ENCODE results near the gene STPG3. TPM values are rescaled to one million over a fixed set of nuclear protein-coding genes. Genes with fewer than 3 reads are reported as not detected.

The STPG3 gene
- total and polyA plus RNA-seq, 2 of the 8 experiments (the other 6 are each of a cell fraction or from before 2014, with no cell fraction given): not detected

DNA sequence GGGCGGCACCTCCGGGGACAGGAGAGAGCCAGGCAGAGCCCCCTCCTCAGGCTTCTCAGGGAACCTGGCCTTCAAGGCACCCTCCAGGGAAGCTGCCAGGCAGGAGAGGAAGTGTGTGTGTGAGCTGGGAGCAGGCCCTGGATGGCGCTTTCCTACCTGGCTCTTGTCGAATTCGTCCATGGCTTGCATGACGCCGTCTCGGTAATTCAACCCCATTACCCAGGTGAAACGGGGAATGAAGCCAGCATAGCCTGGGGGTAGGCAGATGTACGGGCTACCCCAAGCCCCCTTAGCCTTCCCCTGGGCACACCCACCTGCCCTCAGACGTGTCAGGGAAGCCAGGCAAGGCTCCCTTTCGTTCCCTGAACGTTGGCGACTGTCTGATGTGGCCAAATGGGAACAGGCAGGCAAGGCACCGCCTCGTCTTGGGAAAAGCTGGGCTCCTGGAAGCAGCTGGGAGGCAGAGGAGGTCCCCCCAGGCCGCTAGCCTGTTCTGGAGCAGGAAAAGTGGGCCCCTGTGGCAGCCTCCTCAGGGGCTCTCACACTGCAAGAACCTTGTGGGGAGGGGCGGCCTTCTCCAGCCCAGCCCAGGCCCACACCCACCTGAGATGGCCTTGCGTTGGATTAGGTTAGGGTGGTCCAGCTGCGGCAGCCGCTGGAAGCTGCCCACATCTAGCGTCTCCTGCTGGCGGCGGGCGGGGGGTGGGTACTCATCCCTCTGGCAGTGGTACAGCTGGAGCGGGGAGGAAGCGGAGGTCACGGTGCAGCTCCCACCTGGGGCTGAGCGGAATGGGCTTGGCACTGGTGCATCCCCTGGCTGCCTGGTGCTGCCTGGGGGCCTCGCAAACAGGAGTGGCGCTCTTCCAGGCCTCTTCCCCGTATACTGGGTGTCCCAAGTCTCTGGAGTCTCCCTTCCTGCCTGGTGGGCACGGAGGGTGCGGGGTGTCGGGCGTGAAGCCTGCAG is 6.3 kb upstream of the STPG3 start:
- 74% methylated on average over 32 of the region's 36 CpGs; no CpG with 5 or more reads in 1 of the 2 experiments for WGBS, 2 experiments (ENCODE audit: extremely low coverage in 1 of 2, insufficient coverage in 1 of 2, insufficient read length in 1 of 2, insufficient replicate concordance in 2 of 2, low coverage in 1 of 2, low lambda C conversion rate in 2 of 2, missing lambda C conversion rate in 1 of 2)
- H3K4me3 ChIP-seq (ENCODE audit: extremely low read depth in 1 of 4, insufficient read depth in 2 of 4, low read depth in 3 of 4, low read length in 4 of 4): no peak overlapping the region
- no peak overlapping the region for H2BK120ac ChIP-seq (replicated peaks; ENCODE audit: low read depth, low read length)
- H3K27me3 ChIP-seq (replicated peaks in 1 of 4; ENCODE audit: control insufficient read depth in 3 of 4, extremely low read depth in 1 of 4, insufficient read depth in 3 of 4, low read length in 3 of 4): no peaks in the 10 kb centered on the region; a peak in 2 of 7 replicates
- H3K9me3 ChIP-seq (ENCODE audit: insufficient read depth in 2 of 2, low read depth in 1 of 2, low read length in 1 of 2): no peaks in the 10 kb centered on the region
- H4K5ac ChIP-seq (ENCODE audit: insufficient read length, low read depth, low read length): no peak overlapping the region
- H3K23me2 ChIP-seq (ENCODE audit: low read depth, low read length): peaks cover 5% of the 10 kb centered on the region; the same call in 1 of the 2 replicates
- FAIRE-seq (no peak), DNase-seq (ENCODE audit: low read depth in 1 of 2, low spot score in 2 of 2) (no peak)
- H3K4ac ChIP-seq (replicated peaks; ENCODE audit: insufficient read length, low read depth, low read length): no peak overlapping the region
- H2BK20ac ChIP-seq (ENCODE audit: low read length): no peak overlapping the region
- peak overlapping the region; percentile 76 for H4K8ac ChIP-seq (ENCODE audit: extremely low read depth, insufficient read depth, low read length)
- H3K14ac ChIP-seq (ENCODE audit: insufficient read length): no peak overlapping the region
- peaks cover 0 to 20% (median 11%) of the 10 kb centered on the region in 4 experiments; a peak in 5 of 7 replicates for H3K4me1 ChIP-seq (replicated peaks in 1 of 4; ENCODE audit: control insufficient read depth in 3 of 4, insufficient read depth in 4 of 4, low read length in 3 of 4)
- H2BK12ac ChIP-seq (ENCODE audit: low read depth, low read length): no peak overlapping the region
- no peak overlapping the region for H3K9ac ChIP-seq (replicated peaks in 1 of 4; ENCODE audit: extremely low read depth in 1 of 4, low read depth in 3 of 4, low read length in 3 of 4)
- H3K79me1 ChIP-seq (ENCODE audit: low read depth, low read length): peaks cover 5% of the 10 kb centered on the region
- peak overlapping the region; percentile 48; the same call in 1 of the 2 replicates for H3K18ac ChIP-seq (ENCODE audit: extremely low read depth, low read length)
- peak overlapping the region; percentile 71; the same call in 1 of the 2 replicates for H2BK5ac ChIP-seq (ENCODE audit: low read depth, low read length)
- H3K79me2 ChIP-seq (ENCODE audit: control insufficient read depth in 1 of 2, insufficient read depth in 2 of 2, low read length in 2 of 2): peaks cover 0 to 13% of the 10 kb centered on the region in 2 experiments; a peak in 2 of 4 replicates
- ChIA-PET CTCF (ENCODE audit: partially characterized antibody) (interaction anchor here (0.6 to 3.3 kb wide), 11 partner anchors 7 to 78 kb away, joined by 3 to 26 read pairs (median 4); partner anchors contain the start of genes CYSRT1 and NELFB), POLR2A (ENCODE audit: partially characterized antibody) (interaction anchor here (0.8 to 69.9 kb wide), 9 partner anchors 10 to 384 kb away, joined by 3 to 1462 read pairs (median 5); partner anchors contain the start of genes CYSRT1, NDOR1, NELFB and NPDC1)
- peaks cover 6 to 18% (median 15%) of the 10 kb centered on the region in 4 experiments; a peak in 7 of 8 replicates for H3K36me3 ChIP-seq (ENCODE audit: control insufficient read depth in 2 of 4, insufficient read depth in 4 of 4, low read length in 3 of 4)
- H3K27ac ChIP-seq (ENCODE audit: low read depth, low read length): no peak overlapping the region
- peaks cover 15 to 17% of the 10 kb centered on the region in 2 experiments for H4K20me1 ChIP-seq (replicated peaks in 1 of 2; ENCODE audit: control insufficient read depth in 1 of 2, insufficient read depth in 2 of 2, low read length in 2 of 2)
- no peak overlapping the region for H3K23ac ChIP-seq (ENCODE audit: insufficient read length)
- H3K4me2 ChIP-seq (ENCODE audit: insufficient read depth in 1 of 2, low read depth in 2 of 2, low read length in 2 of 2): peak overlapping the region; percentile 14 to 15; a peak in 1 of 4 replicates
- no peak overlapping the region for H3K56ac ChIP-seq (replicated peaks; ENCODE audit: insufficient read length, low read depth, low read length)
- no peak overlapping the region for H4K91ac ChIP-seq (replicated peaks; ENCODE audit: insufficient read length, low read length)
- H2AFZ ChIP-seq (ENCODE audit: low read length): no peak overlapping the region
- H2AK5ac ChIP-seq (ENCODE audit: low read depth, low read length): no peak overlapping the region
- peak overlapping the region; percentile 40; the same call in 1 of the 2 replicates for H2BK15ac ChIP-seq (ENCODE audit: low read length)
- TF ChIP-seq HDAC2 (IDR thresholded peaks at IDR 0.05; ENCODE audit: borderline replicate concordance in 1 of 2, low read depth in 2 of 2, low read length in 2 of 2) (no peak), EP300 (IDR thresholded peaks at IDR 0.05; ENCODE audit: borderline replicate concordance in 1 of 2, low read depth in 2 of 2, low read length in 2 of 2) (no peak), RFX5 (IDR thresholded peaks at IDR 0.05; ENCODE audit: borderline replicate concordance, low read depth, low read length) (no peak)
- TF ChIP-seq, protein P1, sequence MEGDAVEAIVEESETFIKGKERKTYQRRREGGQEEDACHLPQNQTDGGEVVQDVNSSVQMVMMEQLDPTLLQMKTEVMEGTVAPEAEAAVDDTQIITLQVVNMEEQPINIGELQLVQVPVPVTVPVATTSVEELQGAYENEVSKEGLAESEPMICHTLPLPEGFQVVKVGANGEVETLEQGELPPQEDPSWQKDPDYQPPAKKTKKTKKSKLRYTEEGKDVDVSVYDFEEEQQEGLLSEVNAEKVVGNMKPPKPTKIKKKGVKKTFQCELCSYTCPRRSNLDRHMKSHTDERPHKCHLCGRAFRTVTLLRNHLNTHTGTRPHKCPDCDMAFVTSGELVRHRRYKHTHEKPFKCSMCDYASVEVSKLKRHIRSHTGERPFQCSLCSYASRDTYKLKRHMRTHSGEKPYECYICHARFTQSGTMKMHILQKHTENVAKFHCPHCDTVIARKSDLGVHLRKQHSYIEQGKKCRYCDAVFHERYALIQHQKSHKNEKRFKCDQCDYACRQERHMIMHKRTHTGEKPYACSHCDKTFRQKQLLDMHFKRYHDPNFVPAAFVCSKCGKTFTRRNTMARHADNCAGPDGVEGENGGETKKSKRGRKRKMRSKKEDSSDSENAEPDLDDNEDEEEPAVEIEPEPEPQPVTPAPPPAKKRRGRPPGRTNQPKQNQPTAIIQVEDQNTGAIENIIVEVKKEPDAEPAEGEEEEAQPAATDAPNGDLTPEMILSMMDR (IDR thresholded peaks at IDR 0.05; ENCODE audit: control extremely low read depth in 1 of 3, insufficient read depth in 1 of 3, low read depth in 1 of 3, low read length in 3 of 3): peak in 1 of 3 experiments; percentile 21; a peak in 1 of 4 replicates

Measured in H1 (cell line).